Measurements from ENCODE around the gene CYP27C1.
A peak's percentile ranks its signal among the peaks of the same experiment; 100 is the strongest.

Gene CYP27C1

GRCh38 chr2:127174640-127175039, 45.5 kb downstream of the CYP27C1 start:
- ATAC-seq (ENCODE audit: low read depth) (no peak), DNase-seq (ENCODE audit: low spot score) (no peak)
- Histone ChIP-seq H3K4me3 (ENCODE audit: severe bottlenecking) (no peak overlapping the region), H3K9me3 (ENCODE audit: severe bottlenecking) (no peaks in the 10 kb centered on the region), H3K4me1 (ENCODE audit: insufficient read depth, poor library complexity, severe bottlenecking) (peaks cover 10% of the 10 kb centered on the region), H3K27me3 (ENCODE audit: insufficient read depth, poor library complexity, severe bottlenecking) (no peaks in the 10 kb centered on the region), H3K27ac (ENCODE audit: poor library complexity, severe bottlenecking) (no peak overlapping the region), H3K36me3 (ENCODE audit: low read depth) (no peaks in the 10 kb centered on the region)
- no peak for TF ChIP-seq CTCF (IDR thresholded peaks at IDR 0.05; ENCODE audit: poor library complexity, severe bottlenecking)

GRCh38 chr2:127174136-127174535, 46.0 kb downstream of the CYP27C1 start:
- ATAC-seq (ENCODE audit: low read depth): 0 out of 3 replicates have a peak, but pooled peaks have one; percentile 25

DNA sequence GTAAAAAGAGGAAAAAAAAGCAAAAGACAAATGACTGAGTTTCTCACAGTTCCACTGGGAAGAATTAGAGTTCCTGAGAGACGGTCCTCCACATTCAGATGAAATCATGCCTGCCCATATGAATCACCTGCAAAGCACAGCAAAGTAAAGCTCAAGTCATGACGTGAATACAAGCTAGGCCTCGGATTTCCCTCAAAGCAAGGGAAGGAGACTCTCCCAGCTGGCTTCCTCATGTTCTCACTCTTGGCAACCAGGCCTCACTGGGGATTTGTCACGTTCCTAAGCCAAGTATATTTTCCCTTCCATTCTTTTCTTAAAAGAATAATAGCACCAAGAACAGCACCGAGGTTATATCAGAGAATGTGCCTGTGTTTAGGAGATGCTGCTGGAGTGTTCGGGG, 47.0 kb downstream of the CYP27C1 start:
- Histone ChIP-seq H3K27me3 (ENCODE audit: insufficient read depth, poor library complexity, severe bottlenecking) (no peaks in the 10 kb centered on the region), H3K27ac (ENCODE audit: poor library complexity, severe bottlenecking) (peak overlapping the region; percentile 25), H3K9me3 (ENCODE audit: severe bottlenecking) (no peaks in the 10 kb centered on the region), H3K4me3 (ENCODE audit: severe bottlenecking) (no peak overlapping the region), H3K36me3 (ENCODE audit: low read depth) (no peaks in the 10 kb centered on the region), H3K4me1 (ENCODE audit: insufficient read depth, poor library complexity, severe bottlenecking) (peaks cover 10% of the 10 kb centered on the region)
- no peak for DNase-seq (ENCODE audit: low spot score)
- no peak for TF ChIP-seq CTCF (IDR thresholded peaks at IDR 0.05; ENCODE audit: poor library complexity, severe bottlenecking)
- ATAC-seq (ENCODE audit: low read depth): peak; percentile 86

More at GRCh38 chr2:127174136-127174535, 46.0 kb downstream of the CYP27C1 start:
- H3K9me3 ChIP-seq (ENCODE audit: severe bottlenecking): no peaks in the 10 kb centered on the region
- peaks cover 10% of the 10 kb centered on the region for H3K4me1 ChIP-seq (ENCODE audit: insufficient read depth, poor library complexity, severe bottlenecking)
- H3K27me3 ChIP-seq (ENCODE audit: insufficient read depth, poor library complexity, severe bottlenecking): no peaks in the 10 kb centered on the region
- no peaks in the 10 kb centered on the region for H3K36me3 ChIP-seq (ENCODE audit: low read depth)
- DNase-seq (ENCODE audit: low spot score): no peak
- peak; percentile 47 for TF ChIP-seq CTCF (IDR thresholded peaks at IDR 0.05; ENCODE audit: poor library complexity, severe bottlenecking)
- no peak overlapping the region for H3K4me3 ChIP-seq (ENCODE audit: severe bottlenecking)
- H3K27ac ChIP-seq (ENCODE audit: poor library complexity, severe bottlenecking): no peak overlapping the region

- Histone ChIP-seq H3K27me3 (ENCODE audit: insufficient read depth, poor library complexity, severe bottlenecking) (no peaks in the 10 kb centered on the region), H3K4me1 (ENCODE audit: insufficient read depth, poor library complexity, severe bottlenecking) (peaks cover 10% of the 10 kb centered on the region), H3K36me3 (ENCODE audit: low read depth) (no peaks in the 10 kb centered on the region), H3K9me3 (ENCODE audit: severe bottlenecking) (no peaks in the 10 kb centered on the region), H3K4me3 (ENCODE audit: severe bottlenecking) (no peak overlapping the region), H3K27ac (ENCODE audit: poor library complexity, severe bottlenecking) (peak overlapping the region; percentile 25)
- DNase-seq (ENCODE audit: low spot score) (no peak), ATAC-seq (ENCODE audit: low read depth) (no peak)
- TF ChIP-seq CTCF (IDR thresholded peaks at IDR 0.05; ENCODE audit: poor library complexity, severe bottlenecking): no peak
Measured at GRCh38 chr2:127172306-127172705, 47.8 kb downstream of the CYP27C1 start.

DNA sequence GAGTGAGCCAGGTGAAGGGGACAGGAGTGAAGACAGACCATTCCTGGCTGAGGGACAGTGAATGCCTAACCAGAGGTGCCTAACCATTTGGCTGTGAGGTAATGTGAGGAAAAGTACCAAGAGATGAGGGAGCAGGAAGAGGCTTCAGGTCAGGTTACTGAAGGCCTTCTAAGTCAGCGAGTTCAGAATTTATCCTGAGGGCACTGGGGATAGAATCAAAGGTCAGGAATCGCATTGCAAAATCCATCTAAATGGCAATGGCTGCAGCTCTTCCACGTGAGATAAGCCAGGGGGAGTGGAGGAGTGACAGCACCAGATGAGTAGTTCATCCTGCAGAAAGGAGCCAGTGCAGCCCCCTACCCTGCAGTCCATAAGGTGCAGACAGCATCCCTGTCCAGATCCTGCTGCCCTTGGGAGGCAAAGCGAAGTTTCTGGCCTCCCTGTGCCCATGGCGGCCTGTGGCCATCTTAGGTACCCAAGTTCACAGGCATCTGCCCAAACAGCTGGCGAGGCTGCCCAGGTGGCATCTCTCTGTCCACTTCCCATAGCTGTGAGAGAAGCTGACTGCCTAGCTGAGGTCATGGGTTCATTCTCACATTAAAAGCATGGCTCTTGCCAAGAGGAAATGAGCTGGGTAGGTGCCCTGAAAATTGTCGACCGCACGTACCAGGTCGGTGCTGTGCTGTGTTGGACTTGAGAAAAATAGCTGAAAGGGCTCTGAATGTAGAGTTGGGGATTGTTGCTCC, 49.5 kb downstream of the CYP27C1 start:
- Histone ChIP-seq H3K27me3 (ENCODE audit: insufficient read depth, poor library complexity, severe bottlenecking) (no peaks in the 10 kb centered on the region), H3K27ac (ENCODE audit: poor library complexity, severe bottlenecking) (no peak overlapping the region), H3K4me3 (ENCODE audit: severe bottlenecking) (no peak overlapping the region), H3K4me1 (ENCODE audit: insufficient read depth, poor library complexity, severe bottlenecking) (peaks cover 10% of the 10 kb centered on the region), H3K9me3 (ENCODE audit: severe bottlenecking) (no peaks in the 10 kb centered on the region), H3K36me3 (ENCODE audit: low read depth) (no peaks in the 10 kb centered on the region)
- DNase-seq (ENCODE audit: low spot score): no peak
- ATAC-seq (ENCODE audit: low read depth): no peak
- no peak for TF ChIP-seq CTCF (IDR thresholded peaks at IDR 0.05; ENCODE audit: poor library complexity, severe bottlenecking)

Data from RWPE2 (cell line).